ENCODE data around the gene DOCK8. TPM values are rescaled to one million over a fixed set of nuclear protein-coding genes. Genes with fewer than 3 reads are reported as not detected.

The DOCK8 gene
- total RNA-seq, 1 donor from 2014 or later: 4.4 TPM

GRCh38 chr9:251398-251797, 36.7 kb downstream of the DOCK8 start:
- Histone ChIP-seq H3K9me3 (ENCODE audit: insufficient read depth, low read depth, low read length) (no peaks in the 10 kb centered on the region), H3K27me3 (ENCODE audit: insufficient read depth, low read length) (no peaks in the 10 kb centered on the region), H4K20me1 (ENCODE audit: insufficient read depth, low read length) (no peaks in the 10 kb centered on the region), H3K4me2 (ENCODE audit: low read length) (no peak overlapping the region), H3K4me3 (ENCODE audit: insufficient read depth, low read depth, low read length) (no peak overlapping the region), H3K27ac (ENCODE audit: low read depth, low read length) (no peak overlapping the region), H3K9ac (ENCODE audit: low read length) (no peak overlapping the region), H3K79me2 (ENCODE audit: insufficient read depth, low read length) (no peaks in the 10 kb centered on the region), H2AFZ (ENCODE audit: low read depth, low read length) (no peak overlapping the region), H3K36me3 (ENCODE audit: insufficient read depth, low read length) (no peaks in the 10 kb centered on the region), H3K4me1 (ENCODE audit: insufficient read depth, low read length) (no peaks in the 10 kb centered on the region)
- FAIRE-seq: no peak
- DNase-seq (ENCODE audit: low read depth): no peak
- no peaks in the 10 kb centered on the region for H3K36me3 Mint-ChIP-seq (ENCODE audit: low read depth, unreplicated experiment)
- no peak overlapping the region for H3K27ac Mint-ChIP-seq (ENCODE audit: unreplicated experiment)
- H3K4me1 Mint-ChIP-seq (ENCODE audit: low read depth, unreplicated experiment): peaks cover 13% of the 10 kb centered on the region
- no peaks in the 10 kb centered on the region for H3K27me3 Mint-ChIP-seq (ENCODE audit: low read depth, unreplicated experiment)
- no peak overlapping the region for H3K4me3 Mint-ChIP-seq (ENCODE audit: unreplicated experiment)
- H3K9me3 Mint-ChIP-seq (ENCODE audit: unreplicated experiment): peaks cover under 1% of the 10 kb centered on the region
- no peak for TF ChIP-seq EZH2 (IDR thresholded peaks at IDR 0.05; ENCODE audit: insufficient read depth, low read length)
- TF ChIP-seq CTCF (IDR thresholded peaks at IDR 0.05; ENCODE audit: insufficient read depth, low read depth, low read length): no peak

GRCh38 chr9:253539-253938, 38.9 kb downstream of the DOCK8 start:
- Mint-ChIP-seq H3K4me1 (ENCODE audit: low read depth, unreplicated experiment) (peaks cover 13% of the 10 kb centered on the region), H3K27ac (ENCODE audit: unreplicated experiment) (no peak overlapping the region), H3K36me3 (ENCODE audit: low read depth, unreplicated experiment) (no peaks in the 10 kb centered on the region), H3K9me3 (ENCODE audit: unreplicated experiment) (peaks cover 4% of the 10 kb centered on the region), H3K4me3 (ENCODE audit: unreplicated experiment) (no peak overlapping the region), H3K27me3 (ENCODE audit: low read depth, unreplicated experiment) (no peaks in the 10 kb centered on the region)
- Histone ChIP-seq H3K9me3 (ENCODE audit: insufficient read depth, low read depth, low read length) (no peaks in the 10 kb centered on the region), H3K79me2 (ENCODE audit: insufficient read depth, low read length) (no peaks in the 10 kb centered on the region), H3K4me1 (ENCODE audit: insufficient read depth, low read length) (no peaks in the 10 kb centered on the region), H3K27ac (ENCODE audit: low read depth, low read length) (no peak overlapping the region), H3K36me3 (ENCODE audit: insufficient read depth, low read length) (no peaks in the 10 kb centered on the region), H3K27me3 (ENCODE audit: insufficient read depth, low read length) (no peaks in the 10 kb centered on the region), H4K20me1 (ENCODE audit: insufficient read depth, low read length) (no peaks in the 10 kb centered on the region), H3K4me3 (ENCODE audit: insufficient read depth, low read depth, low read length) (no peak overlapping the region), H3K4me2 (ENCODE audit: low read length) (no peak overlapping the region), H3K9ac (ENCODE audit: low read length) (no peak overlapping the region), H2AFZ (ENCODE audit: low read depth, low read length) (no peak overlapping the region)
- DNase-seq (ENCODE audit: low read depth): no peak
- TF ChIP-seq CTCF (IDR thresholded peaks at IDR 0.05; ENCODE audit: insufficient read depth, low read depth, low read length): no peak
- no peak for TF ChIP-seq EZH2 (IDR thresholded peaks at IDR 0.05; ENCODE audit: insufficient read depth, low read length)
- no peak for FAIRE-seq

- H3K27me3 Mint-ChIP-seq (ENCODE audit: low read depth, unreplicated experiment): no peaks in the 10 kb centered on the region
These were observed 39.9 kb downstream of the DOCK8 start for GRCh38 chr9:254516-254915.

More at GRCh38 chr9:254516-254915, 39.9 kb downstream of the DOCK8 start:
- no peak overlapping the region for H3K4me3 Mint-ChIP-seq (ENCODE audit: unreplicated experiment)
- H3K36me3 ChIP-seq (ENCODE audit: insufficient read depth, low read length): no peaks in the 10 kb centered on the region
- DNase-seq (ENCODE audit: low read depth) (no peak), FAIRE-seq (no peak)
- H3K27ac Mint-ChIP-seq (ENCODE audit: unreplicated experiment): no peak overlapping the region
- no peaks in the 10 kb centered on the region for H3K27me3 ChIP-seq (ENCODE audit: insufficient read depth, low read length)
- H3K9me3 ChIP-seq (ENCODE audit: insufficient read depth, low read depth, low read length): no peaks in the 10 kb centered on the region
- H3K4me2 ChIP-seq (ENCODE audit: low read length): no peak overlapping the region
- no peaks in the 10 kb centered on the region for H3K36me3 Mint-ChIP-seq (ENCODE audit: low read depth, unreplicated experiment)
- TF ChIP-seq EZH2 (IDR thresholded peaks at IDR 0.05; ENCODE audit: insufficient read depth, low read length) (no peak), CTCF (IDR thresholded peaks at IDR 0.05; ENCODE audit: insufficient read depth, low read depth, low read length) (no peak)
- no peak overlapping the region for H3K27ac ChIP-seq (ENCODE audit: low read depth, low read length)
- H3K79me2 ChIP-seq (ENCODE audit: insufficient read depth, low read length): no peaks in the 10 kb centered on the region
- H3K9ac ChIP-seq (ENCODE audit: low read length): no peak overlapping the region
- no peaks in the 10 kb centered on the region for H4K20me1 ChIP-seq (ENCODE audit: insufficient read depth, low read length)
- H3K4me1 Mint-ChIP-seq (ENCODE audit: low read depth, unreplicated experiment): peaks cover 11% of the 10 kb centered on the region
- H3K4me1 ChIP-seq (ENCODE audit: insufficient read depth, low read length): no peaks in the 10 kb centered on the region
- H3K4me3 ChIP-seq (ENCODE audit: insufficient read depth, low read depth, low read length): no peak overlapping the region
- H2AFZ ChIP-seq (ENCODE audit: low read depth, low read length): no peak overlapping the region
- peaks cover 4% of the 10 kb centered on the region for H3K9me3 Mint-ChIP-seq (ENCODE audit: unreplicated experiment)
